ENCODE data around the gene MERTK. TPM values are rescaled to one million over a fixed set of nuclear protein-coding genes. Genes with fewer than 3 reads are reported as not detected.

Gene MERTK
- polyA plus RNA-seq, 1 experiment = 0.07 TPM

DNA sequence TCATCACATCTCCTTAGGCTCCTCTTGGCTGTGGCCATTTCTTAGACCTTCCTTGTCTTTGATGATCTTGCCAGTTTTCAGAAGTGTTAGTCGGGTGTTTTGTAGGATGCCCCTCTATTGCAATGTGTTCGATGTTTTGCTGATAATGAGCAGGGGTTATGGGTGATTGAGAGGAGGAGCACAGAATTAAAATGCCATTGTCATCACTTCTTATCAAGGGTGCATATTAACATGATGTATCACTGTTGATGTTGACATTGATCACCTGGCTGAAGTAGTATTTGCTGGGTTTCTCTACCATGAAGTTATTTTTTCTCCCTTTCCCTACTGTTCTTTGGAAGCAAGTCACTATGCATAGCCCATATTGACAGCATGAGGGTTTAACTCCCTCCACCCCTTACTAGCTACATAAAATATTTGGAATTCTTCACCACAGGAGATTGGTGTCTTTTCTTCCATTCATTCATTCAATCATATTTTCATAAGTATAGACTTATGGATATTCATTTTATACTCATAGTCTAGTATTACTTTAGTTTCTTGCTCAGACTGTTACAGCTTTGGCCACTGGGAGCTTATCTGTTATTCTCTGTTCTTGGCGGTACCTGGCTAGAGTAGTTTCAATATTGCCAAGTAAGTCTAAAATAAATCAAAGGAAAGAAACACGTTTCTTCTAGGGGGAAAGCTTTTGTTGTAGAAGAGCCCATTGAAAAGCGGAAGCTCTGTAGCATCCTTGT is 102.2 kb downstream of the MERTK start:
- TF ChIP-seq, protein P1, sequence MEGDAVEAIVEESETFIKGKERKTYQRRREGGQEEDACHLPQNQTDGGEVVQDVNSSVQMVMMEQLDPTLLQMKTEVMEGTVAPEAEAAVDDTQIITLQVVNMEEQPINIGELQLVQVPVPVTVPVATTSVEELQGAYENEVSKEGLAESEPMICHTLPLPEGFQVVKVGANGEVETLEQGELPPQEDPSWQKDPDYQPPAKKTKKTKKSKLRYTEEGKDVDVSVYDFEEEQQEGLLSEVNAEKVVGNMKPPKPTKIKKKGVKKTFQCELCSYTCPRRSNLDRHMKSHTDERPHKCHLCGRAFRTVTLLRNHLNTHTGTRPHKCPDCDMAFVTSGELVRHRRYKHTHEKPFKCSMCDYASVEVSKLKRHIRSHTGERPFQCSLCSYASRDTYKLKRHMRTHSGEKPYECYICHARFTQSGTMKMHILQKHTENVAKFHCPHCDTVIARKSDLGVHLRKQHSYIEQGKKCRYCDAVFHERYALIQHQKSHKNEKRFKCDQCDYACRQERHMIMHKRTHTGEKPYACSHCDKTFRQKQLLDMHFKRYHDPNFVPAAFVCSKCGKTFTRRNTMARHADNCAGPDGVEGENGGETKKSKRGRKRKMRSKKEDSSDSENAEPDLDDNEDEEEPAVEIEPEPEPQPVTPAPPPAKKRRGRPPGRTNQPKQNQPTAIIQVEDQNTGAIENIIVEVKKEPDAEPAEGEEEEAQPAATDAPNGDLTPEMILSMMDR (IDR thresholded peaks at IDR 0.05; ENCODE audit: insufficient read depth, low read depth, low read length) = no peak
- Histone ChIP-seq H3K27me3 (ENCODE audit: control insufficient read depth, insufficient read depth, low read length) (peaks cover 5% of the 10 kb centered on the region), H3K4me3 (ENCODE audit: low read depth, low read length) (no peak overlapping the region), H3K36me3 (ENCODE audit: control insufficient read depth, insufficient read depth, low read length) (no peaks in the 10 kb centered on the region)
- POLR2A ChIA-PET = no interaction called here
- CTCF ChIA-PET = interaction anchor here (0.9 kb wide), 1 partner anchor 25 kb away, joined by 3 read pairs; no protein-coding TSS in a partner anchor
- no peak for DNase-seq (ENCODE audit: low read depth)

GRCh38 chr2:112001136-112001715 is 102.8 kb downstream of the MERTK start:
- no peak overlapping the region for H3K4me3 ChIP-seq (ENCODE audit: low read depth, low read length)
- ChIA-PET CTCF (interaction anchor here (0.9 kb wide), 1 partner anchor 24 kb away, joined by 3 read pairs; no protein-coding TSS in a partner anchor), POLR2A (no interaction called here)
- TF ChIP-seq, protein P1 (IDR thresholded peaks at IDR 0.05; ENCODE audit: insufficient read depth, low read depth, low read length) = no peak
- DNase-seq (ENCODE audit: low read depth) = no peak
- peaks cover 5% of the 10 kb centered on the region for H3K27me3 ChIP-seq (ENCODE audit: control insufficient read depth, insufficient read depth, low read length)
- no peaks in the 10 kb centered on the region for H3K36me3 ChIP-seq (ENCODE audit: control insufficient read depth, insufficient read depth, low read length)

DNA sequence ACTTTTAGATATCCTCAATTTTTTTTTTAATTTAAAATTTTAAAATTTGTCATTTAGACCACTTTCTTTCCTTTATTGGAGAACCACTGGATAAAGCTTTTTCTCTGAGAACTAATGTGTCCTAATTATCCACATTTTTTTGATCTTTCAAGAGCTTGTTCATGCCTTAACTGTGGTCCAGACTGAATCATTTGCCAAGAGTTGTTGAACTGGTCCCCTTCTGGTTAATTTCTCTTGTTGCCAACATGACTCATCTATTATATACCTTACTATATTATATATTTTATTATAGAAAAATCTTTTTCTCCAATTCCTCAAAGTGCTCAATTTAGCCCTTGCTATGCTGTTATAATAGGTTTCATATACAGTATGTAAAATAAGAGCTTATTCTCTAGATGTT is 103.5 kb downstream of the MERTK start:
- peaks cover 5% of the 10 kb centered on the region for H3K27me3 ChIP-seq (ENCODE audit: control insufficient read depth, insufficient read depth, low read length)
- H3K4me3 ChIP-seq (ENCODE audit: low read depth, low read length) = no peak overlapping the region
- TF ChIP-seq, protein P1 (IDR thresholded peaks at IDR 0.05; ENCODE audit: insufficient read depth, low read depth, low read length) = no peak
- no peaks in the 10 kb centered on the region for H3K36me3 ChIP-seq (ENCODE audit: control insufficient read depth, insufficient read depth, low read length)
- DNase-seq (ENCODE audit: low read depth) = no peak
- CTCF ChIA-PET = no interaction called here
- POLR2A ChIA-PET = no interaction called here

GRCh38 chr2:112003576-112004252 is 105.3 kb downstream of the MERTK start:
- POLR2A ChIA-PET = no interaction called here
- TF ChIP-seq, protein P1 (IDR thresholded peaks at IDR 0.05; ENCODE audit: insufficient read depth, low read depth, low read length) = no peak
- peaks cover 5% of the 10 kb centered on the region for H3K27me3 ChIP-seq (ENCODE audit: control insufficient read depth, insufficient read depth, low read length)
- H3K4me3 ChIP-seq (ENCODE audit: low read depth, low read length) = no peak overlapping the region
- no peaks in the 10 kb centered on the region for H3K36me3 ChIP-seq (ENCODE audit: control insufficient read depth, insufficient read depth, low read length)
- CTCF ChIA-PET = no interaction called here
- DNase-seq (ENCODE audit: low read depth) = no peak

DNA sequence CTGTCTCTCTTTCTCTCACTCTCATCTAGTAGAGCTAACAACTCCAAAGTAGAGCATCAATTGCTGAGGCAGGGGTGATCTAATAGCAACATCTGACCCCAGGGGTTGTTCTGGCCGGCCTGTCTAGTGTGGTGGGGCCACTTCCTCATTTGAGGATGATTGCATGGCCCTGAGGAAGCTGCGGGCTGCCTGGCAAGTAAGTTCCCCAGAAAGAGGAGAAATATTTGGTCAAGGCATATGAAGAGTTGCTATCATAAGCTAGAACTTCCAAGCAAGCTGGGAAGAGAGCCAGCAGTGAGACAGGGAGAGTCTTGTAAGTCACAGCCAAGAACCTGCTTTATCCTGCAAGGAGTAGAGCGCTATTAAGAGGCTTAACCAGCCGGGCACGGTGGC is 105.8 kb downstream of the MERTK start:
- no peak for DNase-seq (ENCODE audit: low read depth)
- ChIA-PET CTCF (no interaction called here), POLR2A (no interaction called here)
- TF ChIP-seq, protein P1 (IDR thresholded peaks at IDR 0.05; ENCODE audit: insufficient read depth, low read depth, low read length) = no peak
- Histone ChIP-seq H3K4me3 (ENCODE audit: low read depth, low read length) (no peak overlapping the region), H3K36me3 (ENCODE audit: control insufficient read depth, insufficient read depth, low read length) (no peaks in the 10 kb centered on the region), H3K27me3 (ENCODE audit: control insufficient read depth, insufficient read depth, low read length) (peaks cover 5% of the 10 kb centered on the region)

Measured in BJ (cell line).